Loucy (cell line): ENCODE results near the gene CUX1.

Experiments used
- H2AFZ ChIP-seq: fragments of 200-600 bp; sonication (generic); 2 replicates; pipeline ENCODE4 v1.6.0; 2016; ENCODE audit warnings: antibody characterized with exemption, mild to moderate bottlenecking, low read length, moderate library complexity
- H3F3A ChIP-seq: fragments of 200-600 bp; 2 replicates; pipeline ENCODE4 v1.6.0; 2016; ENCODE audit warnings: antibody characterized with exemption, low read depth, mild to moderate bottlenecking
- H3K27me3 ChIP-seq: fragments of 200-600 bp; sonication (generic); 2 replicates; pipeline ENCODE4 v1.6.1; 2014; ENCODE audit warnings: low read length, mild to moderate bottlenecking; ENCODE audit not compliant: insufficient read depth, poor library complexity, severe bottlenecking
- H3K36me3 ChIP-seq: fragments of 200-600 bp; sonication (generic); 2 replicates; pipeline ENCODE4 v1.6.1; 2016; ENCODE audit warnings: low read length; ENCODE audit not compliant: insufficient read depth
- H3K4me1 ChIP-seq: fragments of 200-600 bp; sonication (generic); 2 replicates; pipeline ENCODE4 v1.5.1; 2014; ENCODE audit warnings: low read length, mild to moderate bottlenecking; ENCODE audit not compliant: insufficient read depth, poor library complexity, severe bottlenecking
- H3K4me2 ChIP-seq: fragments of 200-600 bp; sonication (generic); 2 replicates; pipeline ENCODE4 v1.6.0; 2014; ENCODE audit warnings: antibody characterized with exemption, low read length, low read depth, mild to moderate bottlenecking; ENCODE audit not compliant: poor library complexity, severe bottlenecking
- H3K4me3 ChIP-seq: fragments of 200-600 bp; sonication (generic); 2 replicates; pipeline ENCODE4 v1.5.1; 2014; ENCODE audit warnings: low read length, mild to moderate bottlenecking, mixed read lengths; ENCODE audit not compliant: poor library complexity, severe bottlenecking
- H3K79me2 ChIP-seq: fragments of 200-600 bp; sonication (generic); 2 replicates; pipeline ENCODE4 v1.6.1; 2014; ENCODE audit warnings: low read length; ENCODE audit not compliant: insufficient read depth
- H3K9ac ChIP-seq: fragments of 200-600 bp; sonication (generic); 2 replicates; pipeline ENCODE4 v1.6.0; 2014; ENCODE audit warnings: mild to moderate bottlenecking, low read depth, low read length, moderate library complexity; ENCODE audit not compliant: poor library complexity, severe bottlenecking
- H3K9me2 ChIP-seq: fragments of 200-600 bp; sonication (generic); replicated peaks from 2 replicates; pipeline ENCODE4 v1.6.1; 2016; ENCODE audit warnings: low read depth, low read length, mixed read lengths
- H3K9me3 ChIP-seq: fragments of 200-600 bp; sonication (generic); 2 replicates; pipeline ENCODE4 v1.6.1; 2014; ENCODE audit warnings: mild to moderate bottlenecking, antibody characterized with exemption, low read length, low read depth; ENCODE audit not compliant: insufficient read depth
- H4K20me1 ChIP-seq: fragments of 200-600 bp; sonication (generic); 2 replicates; pipeline ENCODE4 v1.6.0; 2014; ENCODE audit warnings: antibody characterized with exemption, low read length, mild to moderate bottlenecking; ENCODE audit not compliant: insufficient read depth, poor library complexity, severe bottlenecking
- CTCF ChIP-seq: fragments of 200-600 bp; sonication (generic); conservative IDR thresholded peaks from 2 replicates; pipeline ENCODE4 v1.5.1; 2014; ENCODE audit warnings: mild to moderate bottlenecking, antibody characterized with exemption, low read length
- EZH2phosphoT487 ChIP-seq: fragments of 200-600 bp; IDR thresholded peaks from 2 replicates; pipeline ENCODE4 v1.6.1; 2018; ENCODE audit warnings: antibody characterized with exemption, mild to moderate bottlenecking, moderate library complexity, borderline replicate concordance

Gene CUX1

GRCh38 chr7:101922631-101923601, 105.5 kb downstream of the CUX1 start:
- H3K9me3 ChIP-seq = no peaks in the 10 kb centered on the region
- no peaks in the 10 kb centered on the region for H3F3A ChIP-seq
- no peaks in the 10 kb centered on the region for H3K27me3 ChIP-seq
- no peaks in the 10 kb centered on the region for H3K4me1 ChIP-seq
- TF ChIP-seq CTCF (no peak), EZH2phosphoT487 (no peak)
- H4K20me1 ChIP-seq = peaks cover 48% of the 10 kb centered on the region
- no peak overlapping the region for H3K9ac ChIP-seq
- peaks cover 31% of the 10 kb centered on the region; the same call in 1 of the 2 replicates for H3K36me3 ChIP-seq
- no peak overlapping the region for H2AFZ ChIP-seq
- no peak overlapping the region for H3K4me2 ChIP-seq
- no peaks in the 10 kb centered on the region for H3K9me2 ChIP-seq
- H3K4me3 ChIP-seq = no peak overlapping the region
- H3K79me2 ChIP-seq = peaks cover 94% of the 10 kb centered on the region

- Histone ChIP-seq H3K4me2 (no peak overlapping the region), H3K4me3 (no peak overlapping the region), H3K9me2 (no peaks in the 10 kb centered on the region), H3K9me3 (no peaks in the 10 kb centered on the region), H3K79me2 (peaks cover 89% of the 10 kb centered on the region), H2AFZ (no peak overlapping the region), H3K4me1 (no peaks in the 10 kb centered on the region), H3K27me3 (no peaks in the 10 kb centered on the region), H4K20me1 (peaks cover 48% of the 10 kb centered on the region), H3F3A (no peaks in the 10 kb centered on the region), H3K9ac (no peak overlapping the region), H3K36me3 (peaks cover 24% of the 10 kb centered on the region; the same call in 1 of the 2 replicates)
- TF ChIP-seq CTCF = no peak
- TF ChIP-seq EZH2phosphoT487 = no peak
Observed at GRCh38 chr7:101923602-101923985, 106.2 kb downstream of the CUX1 start.

- Histone ChIP-seq H3K36me3 (peaks cover 18% of the 10 kb centered on the region; the same call in 1 of the 2 replicates), H3K79me2 (peaks cover 91% of the 10 kb centered on the region), H3K9ac (no peak overlapping the region), H4K20me1 (peaks cover 46% of the 10 kb centered on the region), H3K27me3 (no peaks in the 10 kb centered on the region), H3K4me1 (no peaks in the 10 kb centered on the region), H3F3A (no peaks in the 10 kb centered on the region), H3K4me2 (no peak overlapping the region), H3K9me3 (no peaks in the 10 kb centered on the region), H3K4me3 (no peak overlapping the region), H2AFZ (no peak overlapping the region), H3K9me2 (no peaks in the 10 kb centered on the region)
- no peak for TF ChIP-seq CTCF
- no peak for TF ChIP-seq EZH2phosphoT487
Observed at GRCh38 chr7:101924171-101924570, 106.7 kb downstream of the CUX1 start.
